Nephron (organoid): ENCODE results near the gene ZNF800.

Experiments used
- H3K27ac Mint-ChIP-seq, 3 experiments: 2 replicates each; pipeline ENCODE4 v1.8.0; 2020; ENCODE audit warnings: mixed read lengths in 3 of 3, mild to moderate bottlenecking in 2 of 3, moderate library complexity in 1 of 3
- H3K27me3 Mint-ChIP-seq: 2 replicates; pipeline ENCODE4 v1.8.0; 2021; ENCODE audit warnings: low read depth, mild to moderate bottlenecking, moderate library complexity, mixed read lengths
- H3K36me3 Mint-ChIP-seq: 2 replicates; pipeline ENCODE4 v1.8.0; 2020; ENCODE audit warnings: low read depth, mixed read lengths
- H3K4me1 Mint-ChIP-seq: 2 replicates; pipeline ENCODE4 v1.8.0; 2020; ENCODE audit warnings: mixed read lengths
- H3K4me3 Mint-ChIP-seq, 3 experiments: 2 replicates each; pipeline ENCODE4 v1.8.0; 2020; ENCODE audit warnings: mild to moderate bottlenecking in 3 of 3, mixed read lengths in 3 of 3, moderate library complexity in 2 of 3
- H3K9me3 Mint-ChIP-seq: 2 replicates; pipeline ENCODE4 v1.8.0; 2020; ENCODE audit warnings: mixed read lengths
- TF ChIP-seq, protein P1 (sequence below), 3 experiments: fragments of 200-600 bp; sonication (generic); IDR thresholded peaks; one replicate each; pipeline ENCODE4 v1.5.0; 2021; ENCODE audit warnings: antibody characterized with exemption in 3 of 3; ENCODE audit not compliant: unreplicated experiment in 3 of 3

The ZNF800 gene

DNA sequence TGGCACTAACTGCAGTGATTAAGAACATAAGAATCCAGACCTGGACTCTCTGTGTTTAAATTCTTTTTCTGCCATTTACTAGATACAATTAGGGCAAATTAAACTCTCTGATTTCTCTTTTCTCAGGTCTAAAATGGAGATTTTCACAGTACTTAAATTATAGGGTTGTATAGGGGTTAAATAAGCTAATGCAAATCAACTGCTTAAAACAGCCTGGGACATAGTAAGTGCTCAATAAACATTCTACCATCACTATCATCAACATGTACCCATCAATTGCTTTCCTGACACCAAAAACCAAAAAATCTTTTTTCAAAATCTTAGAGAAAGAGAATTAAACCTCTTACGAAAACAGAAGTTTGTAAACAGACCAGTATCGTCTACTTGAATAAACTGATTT, 4.5 kb downstream of the ZNF800 start:
- peaks cover 17% of the 10 kb centered on the region for H3K4me1 Mint-ChIP-seq
- no peak overlapping the region for H3K4me3 Mint-ChIP-seq
- no peaks in the 10 kb centered on the region for H3K9me3 Mint-ChIP-seq
- H3K36me3 Mint-ChIP-seq = peaks cover 40% of the 10 kb centered on the region
- no peaks in the 10 kb centered on the region for H3K27me3 Mint-ChIP-seq
- TF ChIP-seq, protein P1, sequence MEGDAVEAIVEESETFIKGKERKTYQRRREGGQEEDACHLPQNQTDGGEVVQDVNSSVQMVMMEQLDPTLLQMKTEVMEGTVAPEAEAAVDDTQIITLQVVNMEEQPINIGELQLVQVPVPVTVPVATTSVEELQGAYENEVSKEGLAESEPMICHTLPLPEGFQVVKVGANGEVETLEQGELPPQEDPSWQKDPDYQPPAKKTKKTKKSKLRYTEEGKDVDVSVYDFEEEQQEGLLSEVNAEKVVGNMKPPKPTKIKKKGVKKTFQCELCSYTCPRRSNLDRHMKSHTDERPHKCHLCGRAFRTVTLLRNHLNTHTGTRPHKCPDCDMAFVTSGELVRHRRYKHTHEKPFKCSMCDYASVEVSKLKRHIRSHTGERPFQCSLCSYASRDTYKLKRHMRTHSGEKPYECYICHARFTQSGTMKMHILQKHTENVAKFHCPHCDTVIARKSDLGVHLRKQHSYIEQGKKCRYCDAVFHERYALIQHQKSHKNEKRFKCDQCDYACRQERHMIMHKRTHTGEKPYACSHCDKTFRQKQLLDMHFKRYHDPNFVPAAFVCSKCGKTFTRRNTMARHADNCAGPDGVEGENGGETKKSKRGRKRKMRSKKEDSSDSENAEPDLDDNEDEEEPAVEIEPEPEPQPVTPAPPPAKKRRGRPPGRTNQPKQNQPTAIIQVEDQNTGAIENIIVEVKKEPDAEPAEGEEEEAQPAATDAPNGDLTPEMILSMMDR (IDR thresholded peaks at IDR 0.05; ENCODE audit: unreplicated experiment in 3 of 3) = no peak
- H3K27ac Mint-ChIP-seq = no peak overlapping the region

DNA sequence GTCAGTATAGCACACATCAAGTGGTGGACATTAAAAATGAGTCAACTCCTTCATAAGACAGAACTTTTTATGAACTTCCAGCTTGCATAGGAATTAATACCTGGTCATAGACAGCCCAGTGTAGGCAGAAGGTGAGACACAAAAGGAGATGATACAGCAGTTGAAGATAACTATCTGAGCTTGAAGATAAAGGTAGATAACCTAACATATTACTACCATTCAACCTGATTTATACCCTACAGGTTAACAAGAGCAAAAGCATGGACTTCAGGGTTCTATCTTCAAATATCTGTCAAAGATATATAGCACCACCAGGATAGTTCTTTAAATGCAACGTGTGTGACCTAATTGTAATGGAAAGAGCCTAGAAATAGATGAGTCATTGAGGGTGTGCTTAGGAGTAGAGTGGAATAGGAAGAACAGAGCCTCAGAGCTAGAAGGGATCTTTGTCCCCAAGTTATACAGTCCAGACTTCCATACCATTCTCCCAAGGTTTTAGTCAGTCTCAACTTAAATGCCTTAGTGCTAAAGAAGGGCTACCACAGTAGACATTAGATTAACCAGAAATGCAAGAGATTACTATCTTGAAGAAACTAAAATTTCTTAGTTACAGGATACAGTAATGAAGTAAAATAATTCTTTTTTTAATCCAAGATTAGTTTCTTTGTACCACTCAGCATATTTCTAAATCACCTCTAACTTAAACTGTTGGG, 9.2 kb downstream of the ZNF800 start:
- Mint-ChIP-seq H3K27ac (no peak overlapping the region), H3K4me3 (no peak overlapping the region), H3K4me1 (no peaks in the 10 kb centered on the region), H3K9me3 (no peaks in the 10 kb centered on the region), H3K36me3 (peaks cover 24% of the 10 kb centered on the region), H3K27me3 (no peaks in the 10 kb centered on the region)
- TF ChIP-seq, protein P1 (IDR thresholded peaks at IDR 0.05; ENCODE audit: unreplicated experiment in 3 of 3) = no peak

DNA sequence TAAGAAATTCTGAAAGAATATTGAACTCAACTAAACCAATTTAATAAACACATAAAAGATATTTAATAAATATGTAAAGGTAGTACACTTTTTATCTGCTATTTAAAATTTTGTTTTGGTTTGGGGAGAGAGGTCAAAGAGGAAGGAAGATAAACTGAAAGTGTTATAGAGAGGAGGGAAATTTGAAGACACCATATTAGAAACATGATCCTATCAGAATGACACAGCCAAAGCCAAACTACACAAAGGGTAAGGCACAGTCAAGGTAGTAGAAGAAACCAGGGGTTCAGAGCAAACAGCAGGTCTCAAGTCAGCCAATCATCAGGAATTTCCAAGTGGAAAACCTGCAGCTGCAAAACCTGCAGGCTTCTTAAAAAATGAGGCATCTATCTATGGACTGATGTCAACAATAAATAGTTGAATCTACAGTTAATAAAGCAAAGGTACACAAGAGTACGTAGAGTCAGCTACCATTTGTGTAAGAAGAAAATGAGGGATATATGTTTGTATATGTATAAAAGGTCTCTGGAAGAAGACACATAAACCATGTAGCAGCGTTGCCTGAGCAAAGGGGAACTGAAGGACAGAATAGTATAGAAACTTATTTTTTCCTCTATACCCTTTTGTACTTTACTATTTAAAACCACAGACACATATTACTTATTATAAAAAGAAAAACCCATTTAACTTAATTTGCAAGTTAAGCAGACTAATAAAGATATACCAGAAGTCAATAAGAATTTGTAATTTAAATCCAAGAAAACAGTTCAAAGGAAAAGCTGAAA, 10.0 kb downstream of the ZNF800 start:
- Mint-ChIP-seq H3K9me3 (no peaks in the 10 kb centered on the region), H3K36me3 (peaks cover 18% of the 10 kb centered on the region), H3K27ac (no peak overlapping the region), H3K4me3 (no peak overlapping the region), H3K27me3 (no peaks in the 10 kb centered on the region), H3K4me1 (no peaks in the 10 kb centered on the region)
- TF ChIP-seq, protein P1 (IDR thresholded peaks at IDR 0.05; ENCODE audit: unreplicated experiment in 3 of 3) = no peak

DNA sequence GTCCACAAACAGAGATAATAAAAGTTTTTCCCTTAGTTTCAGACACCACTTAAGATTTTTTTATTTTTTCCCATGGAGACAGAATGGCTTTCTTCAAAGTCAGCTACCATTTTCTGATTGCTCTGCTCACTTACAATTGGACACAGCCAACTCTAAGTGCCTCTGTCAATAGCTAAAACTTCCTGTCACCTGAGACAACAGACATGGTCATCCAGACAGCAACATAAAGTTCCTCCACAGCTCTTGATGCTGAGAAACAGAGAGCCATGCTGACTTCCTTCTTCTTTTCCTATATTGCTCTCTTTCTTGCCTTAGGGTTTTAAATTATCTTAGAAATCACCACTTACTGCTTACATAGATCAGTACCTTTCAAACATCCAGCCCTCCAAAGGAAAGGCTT, 12.0 kb downstream of the ZNF800 start:
- TF ChIP-seq, protein P1 (IDR thresholded peaks at IDR 0.05; ENCODE audit: unreplicated experiment in 3 of 3) = no peak
- no peaks in the 10 kb centered on the region for H3K27me3 Mint-ChIP-seq
- no peaks in the 10 kb centered on the region for H3K9me3 Mint-ChIP-seq
- no peaks in the 10 kb centered on the region for H3K4me1 Mint-ChIP-seq
- no peak overlapping the region for H3K27ac Mint-ChIP-seq
- H3K4me3 Mint-ChIP-seq = no peak overlapping the region
- H3K36me3 Mint-ChIP-seq = peaks cover 24% of the 10 kb centered on the region

DNA sequence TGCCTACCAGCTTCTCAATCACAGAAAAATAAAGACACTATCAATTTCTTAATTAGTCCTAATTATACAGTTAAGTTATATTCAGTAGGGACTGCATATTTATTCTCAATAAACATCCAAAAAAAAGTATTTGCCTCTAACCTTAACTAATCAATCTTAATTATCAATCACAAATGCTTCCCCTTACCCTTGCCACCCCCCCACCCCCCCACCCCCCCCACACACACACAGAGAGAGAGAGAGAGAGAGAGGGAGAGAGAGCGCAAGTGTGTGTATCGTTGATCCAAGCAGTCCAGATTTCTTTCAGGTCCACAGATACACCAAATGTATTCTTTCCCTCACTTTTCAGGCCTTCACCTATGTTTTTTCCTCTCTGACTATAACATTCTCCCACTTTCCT, 12.9 kb downstream of the ZNF800 start:
- no peaks in the 10 kb centered on the region for H3K9me3 Mint-ChIP-seq
- no peaks in the 10 kb centered on the region for H3K4me1 Mint-ChIP-seq
- TF ChIP-seq, protein P1 (IDR thresholded peaks at IDR 0.05; ENCODE audit: unreplicated experiment in 3 of 3) = no peak
- H3K4me3 Mint-ChIP-seq = no peak overlapping the region
- no peak overlapping the region for H3K27ac Mint-ChIP-seq
- no peaks in the 10 kb centered on the region for H3K27me3 Mint-ChIP-seq
- H3K36me3 Mint-ChIP-seq = peaks cover 20% of the 10 kb centered on the region
